ENCODE results near the gene AGMO.

AGMO gene

DNA sequence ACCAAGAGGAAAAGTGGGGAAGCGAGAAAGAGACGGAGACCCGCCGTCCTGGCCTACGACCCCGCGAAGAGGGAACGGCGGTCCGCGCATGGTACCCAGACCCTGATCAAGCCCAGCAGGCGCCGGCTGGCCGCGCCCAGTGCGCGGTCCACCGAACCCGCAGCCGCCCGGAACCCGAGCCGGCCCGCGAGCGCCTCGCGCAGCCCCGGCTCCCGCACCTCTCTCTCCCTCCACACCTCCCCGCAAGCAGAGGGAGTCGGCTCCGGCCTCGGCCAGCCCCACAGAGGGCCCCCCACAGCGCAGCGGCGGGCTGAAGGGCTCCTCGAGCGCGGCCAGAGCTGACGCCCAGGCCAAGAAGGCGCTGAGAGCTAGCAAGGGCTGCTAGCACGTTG is 164.7 kb downstream of the AGMO start:
- no peak for DNase-seq

DNA sequence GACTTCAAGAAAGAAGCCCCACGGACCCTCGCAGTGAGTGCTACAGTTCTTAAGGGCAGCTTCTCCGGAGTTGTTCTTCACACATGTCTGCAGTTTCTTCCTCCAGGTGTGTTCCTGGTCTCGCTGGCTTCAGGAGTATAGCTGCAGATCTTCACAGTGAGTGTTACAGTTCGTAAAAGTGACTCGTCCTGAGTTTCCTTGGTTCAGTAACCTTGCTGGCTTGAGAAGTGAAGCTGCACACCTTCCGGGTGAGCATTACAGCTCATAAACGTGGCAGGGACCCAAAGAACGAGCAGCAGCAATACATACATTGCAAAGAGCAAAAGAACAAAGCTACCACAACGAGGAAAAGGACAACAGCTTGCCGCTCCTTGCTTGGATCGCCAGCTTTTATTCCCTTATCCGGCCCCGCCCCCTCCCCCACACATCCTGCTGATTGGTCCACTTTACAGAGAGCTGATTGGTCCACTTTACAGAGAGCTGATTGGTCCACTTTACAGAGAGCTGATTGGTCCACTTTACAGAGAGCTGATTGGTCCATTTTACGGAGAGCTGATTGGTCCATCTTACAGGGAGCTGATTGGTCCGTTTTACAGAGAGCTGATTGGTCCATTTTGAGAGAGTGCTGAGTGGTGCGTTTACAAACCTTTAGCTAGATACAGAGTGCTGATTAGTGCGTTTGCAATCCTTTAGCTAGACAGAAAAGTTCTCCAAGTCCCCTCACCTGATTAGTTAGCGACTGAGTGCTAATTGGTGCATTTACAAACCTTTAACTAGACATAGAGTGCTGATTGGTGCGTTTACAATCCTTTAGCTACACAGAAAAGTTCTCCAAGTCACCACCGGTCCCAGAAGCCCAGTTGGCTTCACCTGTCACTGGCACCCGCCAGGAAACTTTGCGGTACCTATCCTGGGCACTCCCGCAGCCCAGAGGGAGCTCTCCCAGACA is 165.3 kb downstream of the AGMO start:
- DNase-seq = no peak

DNA sequence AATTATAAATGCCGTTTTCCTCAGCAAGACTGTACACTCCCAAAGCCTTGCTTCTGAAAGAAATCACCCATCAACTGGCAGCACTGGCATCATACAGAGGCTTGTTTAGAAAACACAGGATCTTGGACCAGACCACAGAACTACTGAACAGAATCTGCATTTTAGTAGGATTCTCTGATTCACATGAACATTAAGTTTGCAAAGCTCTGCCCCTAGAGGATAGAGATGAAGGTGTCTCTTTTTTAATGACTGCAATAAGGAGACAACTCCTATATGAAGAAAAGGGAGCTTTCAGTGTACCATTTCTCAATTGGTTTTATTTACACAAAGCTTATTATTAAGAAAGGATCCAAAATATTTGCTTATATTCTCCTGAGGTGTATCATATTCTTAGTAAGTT is 172.7 kb downstream of the AGMO start:
- no peak for DNase-seq

DNA sequence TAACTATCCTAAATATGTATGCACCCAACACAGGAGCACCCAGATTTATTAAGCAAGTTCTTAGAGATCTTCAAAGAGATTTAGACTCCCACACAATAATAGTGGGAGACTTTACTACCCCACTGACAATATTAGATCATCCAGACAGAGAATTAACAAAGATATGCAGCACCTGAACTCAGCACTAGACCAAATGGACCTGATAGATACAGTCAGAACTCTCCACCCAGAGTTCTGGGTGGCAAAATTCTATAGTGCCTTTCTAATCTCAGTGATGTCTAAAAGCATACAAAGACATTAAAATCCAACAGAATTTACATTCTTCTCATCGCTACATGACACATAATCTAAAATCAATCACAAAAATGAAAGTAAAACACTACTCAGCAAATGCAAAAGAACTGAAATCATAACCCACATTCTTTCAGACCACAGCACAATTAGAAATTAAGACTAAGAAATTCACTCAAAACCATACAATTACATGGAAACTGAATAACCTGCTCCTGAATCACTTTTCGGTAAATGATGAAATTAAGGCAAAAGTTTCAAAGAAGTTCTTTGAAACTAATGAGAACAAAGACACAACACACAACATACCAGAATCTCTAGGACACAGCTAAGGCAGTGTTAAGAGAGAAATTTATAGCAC is 183.2 kb downstream of the AGMO start:
- no peak for DNase-seq

DNA sequence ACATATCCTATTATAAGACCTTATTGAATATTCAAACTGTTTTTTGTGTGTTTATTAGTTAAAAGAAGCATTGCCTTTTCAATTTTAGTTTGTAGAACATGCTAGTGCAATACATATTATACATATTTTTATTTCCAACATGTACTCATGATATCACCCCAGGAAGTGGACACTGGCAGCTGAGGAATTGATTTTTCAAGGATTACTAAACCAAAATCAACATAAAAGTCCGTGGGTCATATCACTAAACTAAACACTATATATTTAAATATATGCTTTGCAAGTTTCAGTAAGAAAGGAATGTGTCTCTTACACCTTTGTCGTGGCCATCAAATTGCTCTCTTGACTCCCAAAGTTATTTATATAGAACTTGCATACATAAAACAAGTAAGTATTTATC is 185.2 kb downstream of the AGMO start:
- no peak for DNase-seq

DNA sequence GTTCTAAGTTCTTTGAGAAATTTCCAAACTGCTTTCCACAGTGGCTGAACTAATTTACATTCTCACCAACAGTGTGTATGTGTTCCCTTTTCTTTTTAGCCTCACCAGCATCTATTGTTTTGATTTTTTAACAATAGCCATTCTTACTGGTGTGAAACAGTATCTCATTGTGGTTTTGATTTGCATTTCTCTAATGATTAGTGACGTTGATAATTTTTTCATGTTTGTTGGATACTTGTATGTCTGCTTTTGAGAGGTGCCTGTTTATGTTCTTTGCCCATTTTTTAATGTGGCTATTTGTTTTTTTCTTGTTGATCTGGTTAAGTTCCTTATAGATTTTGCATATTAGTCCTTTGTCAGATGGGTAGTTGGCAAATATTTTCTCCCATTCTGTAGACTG is 191.4 kb downstream of the AGMO start:
- no peak for DNase-seq

DNA sequence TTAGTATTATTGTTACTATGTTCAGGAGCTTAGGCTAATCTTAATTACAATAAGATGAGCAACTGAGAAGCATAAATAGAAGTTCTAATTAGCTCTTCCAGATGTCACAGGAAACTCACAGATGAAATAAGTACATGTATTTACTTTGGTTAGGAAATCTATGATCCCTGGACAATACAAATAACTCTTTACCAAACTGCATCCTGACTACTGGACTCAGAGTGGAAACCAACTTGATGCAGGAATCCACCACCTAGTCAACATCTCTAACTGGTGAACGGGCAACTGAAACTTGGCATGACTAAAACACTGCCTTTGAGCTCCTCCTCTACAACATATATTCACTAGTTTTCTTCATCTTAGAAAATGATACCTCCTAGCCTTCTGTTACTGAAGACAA is 193.2 kb downstream of the AGMO start:
- DNase-seq = no peak

DNA sequence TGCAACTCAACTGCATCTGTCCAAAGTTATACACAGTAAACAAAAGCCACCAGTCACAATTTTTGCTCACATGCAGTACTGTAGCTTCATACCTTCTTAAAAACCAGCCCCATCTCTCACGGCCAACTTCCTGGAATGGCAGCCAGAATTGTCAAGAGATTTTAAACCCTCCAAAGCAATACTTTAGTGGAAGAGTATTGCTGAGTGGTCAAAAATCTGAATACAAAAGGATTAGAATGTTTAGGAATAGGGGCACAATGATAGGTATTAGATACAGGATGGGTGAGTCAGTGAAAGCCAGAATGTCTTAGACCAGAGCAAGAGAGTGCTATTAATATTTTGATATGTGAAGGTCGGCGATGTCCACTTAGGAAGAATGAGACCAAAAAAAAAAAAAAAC is 193.9 kb downstream of the AGMO start:
- DNase-seq = no peak

DNA sequence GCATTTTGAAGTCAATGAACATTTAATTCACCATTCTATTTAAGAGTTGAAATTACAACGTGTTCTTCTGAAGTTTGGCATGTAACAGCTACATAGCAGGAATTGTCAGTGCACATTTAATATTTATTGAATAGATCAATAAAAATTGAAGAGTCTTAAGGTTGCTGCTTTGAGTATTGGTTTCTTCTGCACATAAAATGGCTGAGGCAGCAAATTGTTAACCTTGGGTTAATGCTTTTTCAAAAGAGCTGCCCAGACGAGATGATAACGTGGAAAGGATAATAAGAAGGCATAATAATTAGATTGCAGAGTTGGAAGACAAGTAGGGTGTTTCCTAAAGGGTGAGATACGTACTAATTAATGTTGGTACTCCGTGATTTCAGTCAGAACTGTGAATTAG is 203.7 kb downstream of the AGMO start:
- DNase-seq = no peak

DNA sequence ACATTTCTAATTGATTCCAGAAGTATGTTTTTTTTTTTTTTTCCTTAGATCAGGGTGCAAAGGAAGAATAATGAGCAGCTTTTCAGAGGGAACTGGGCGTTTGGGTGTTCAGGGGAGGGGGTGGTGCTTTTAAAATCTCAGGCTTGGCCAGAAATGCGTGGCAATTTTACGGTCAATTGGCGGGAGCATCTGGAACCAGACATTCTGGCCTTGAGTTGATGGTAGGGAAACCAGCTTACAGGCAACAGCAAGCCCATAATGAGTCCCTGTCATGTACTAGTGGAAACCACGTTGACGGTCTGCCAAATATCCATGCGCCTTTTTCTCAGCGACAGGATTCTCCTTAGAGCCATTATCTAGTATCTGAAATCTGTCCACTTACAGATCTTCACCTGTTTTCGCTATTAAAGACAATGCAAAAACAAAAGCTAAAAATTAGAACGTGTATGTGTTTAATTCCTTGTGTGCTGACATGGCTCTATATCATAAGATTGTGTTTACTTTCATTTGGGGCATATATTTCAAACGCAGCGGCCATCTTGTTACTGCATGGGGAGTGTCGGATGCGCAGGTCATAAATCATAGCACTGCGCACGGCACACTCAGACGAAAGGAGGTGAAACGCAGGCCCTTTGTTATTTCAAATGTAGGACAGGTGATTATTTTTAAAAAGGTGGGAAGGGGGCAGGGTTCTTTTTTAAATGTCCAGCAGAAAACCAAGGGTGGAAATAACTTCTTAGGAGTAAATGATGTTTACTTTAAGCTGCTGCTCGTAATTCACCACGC is 209.2 kb downstream of the AGMO start:
- DNase-seq = no peak

DNA sequence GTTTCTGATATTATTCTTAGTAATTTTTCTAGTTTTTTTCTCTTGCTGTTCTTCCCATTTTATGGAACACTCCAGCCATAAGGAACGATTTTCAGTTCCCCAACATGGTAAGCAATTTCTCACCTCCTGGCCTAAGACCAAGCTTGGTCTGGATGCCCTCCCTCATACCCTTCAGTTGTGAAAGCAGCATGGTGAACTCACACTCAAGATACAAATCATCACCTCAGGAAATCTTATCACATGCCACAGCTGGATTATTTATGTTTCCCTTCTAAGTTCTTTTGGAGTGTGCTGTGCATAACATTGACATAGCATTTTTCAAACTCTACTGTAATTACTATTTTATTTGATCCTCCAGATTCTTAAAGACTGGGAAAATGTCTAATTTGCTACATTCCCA is 216.6 kb downstream of the AGMO start:
- DNase-seq = no peak

DNA sequence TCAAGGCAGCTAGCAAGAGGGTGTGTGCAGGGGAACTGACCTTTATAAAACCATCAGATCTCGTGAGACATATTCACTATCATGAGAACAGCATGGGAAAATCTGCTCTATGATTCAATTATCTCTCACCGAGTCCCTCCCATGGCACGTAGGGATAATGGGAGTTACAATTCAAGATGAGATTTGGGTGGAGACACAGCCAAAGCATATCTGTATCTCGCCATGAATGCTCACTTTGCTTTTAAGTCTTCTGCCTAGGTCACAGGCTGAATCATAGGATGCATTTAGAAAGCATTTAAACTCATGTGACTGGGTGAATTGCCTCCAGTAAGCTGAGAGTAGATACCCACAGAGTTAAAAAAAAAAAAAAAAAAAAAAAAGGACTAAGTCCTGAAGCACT is 220.0 kb downstream of the AGMO start:
- no peak for DNase-seq

DNA sequence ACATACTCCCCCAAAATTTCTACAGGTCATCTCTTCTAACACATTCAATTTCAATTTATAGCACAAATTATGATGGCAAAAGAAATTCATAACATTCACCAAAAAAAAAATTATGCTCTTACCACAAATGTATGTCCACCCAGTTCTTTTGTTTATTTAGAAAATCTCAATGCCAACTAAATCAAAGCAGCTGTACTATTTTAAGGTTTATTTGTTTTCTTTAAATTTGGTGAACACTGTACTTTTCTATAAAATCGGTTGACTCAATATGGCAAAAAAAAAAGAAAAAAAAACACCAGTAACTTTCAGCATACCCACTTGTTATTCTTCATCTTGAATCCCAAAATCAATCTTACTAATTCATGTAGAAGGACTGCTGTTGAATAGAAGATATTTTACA is 225.7 kb downstream of the AGMO start:
- no peak for DNase-seq

DNA sequence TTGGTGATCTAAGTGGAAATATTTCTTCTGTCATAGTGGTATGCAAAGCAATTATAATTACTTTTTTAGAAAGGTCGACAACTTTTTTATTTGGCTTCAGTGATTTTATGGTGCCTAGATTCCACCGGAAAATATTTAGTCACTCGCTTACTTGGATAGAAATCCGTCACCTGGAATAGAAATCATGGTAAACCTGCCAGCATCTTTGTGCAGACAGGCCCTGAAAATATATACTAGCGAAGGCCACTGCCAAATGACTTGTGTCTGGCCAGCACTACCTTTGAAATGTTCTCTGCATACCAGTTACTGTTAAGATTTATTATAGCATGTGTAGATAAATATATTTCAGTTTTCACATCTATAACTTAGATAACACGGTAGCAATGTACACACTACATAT is 226.4 kb downstream of the AGMO start:
- DNase-seq = no peak

DNA sequence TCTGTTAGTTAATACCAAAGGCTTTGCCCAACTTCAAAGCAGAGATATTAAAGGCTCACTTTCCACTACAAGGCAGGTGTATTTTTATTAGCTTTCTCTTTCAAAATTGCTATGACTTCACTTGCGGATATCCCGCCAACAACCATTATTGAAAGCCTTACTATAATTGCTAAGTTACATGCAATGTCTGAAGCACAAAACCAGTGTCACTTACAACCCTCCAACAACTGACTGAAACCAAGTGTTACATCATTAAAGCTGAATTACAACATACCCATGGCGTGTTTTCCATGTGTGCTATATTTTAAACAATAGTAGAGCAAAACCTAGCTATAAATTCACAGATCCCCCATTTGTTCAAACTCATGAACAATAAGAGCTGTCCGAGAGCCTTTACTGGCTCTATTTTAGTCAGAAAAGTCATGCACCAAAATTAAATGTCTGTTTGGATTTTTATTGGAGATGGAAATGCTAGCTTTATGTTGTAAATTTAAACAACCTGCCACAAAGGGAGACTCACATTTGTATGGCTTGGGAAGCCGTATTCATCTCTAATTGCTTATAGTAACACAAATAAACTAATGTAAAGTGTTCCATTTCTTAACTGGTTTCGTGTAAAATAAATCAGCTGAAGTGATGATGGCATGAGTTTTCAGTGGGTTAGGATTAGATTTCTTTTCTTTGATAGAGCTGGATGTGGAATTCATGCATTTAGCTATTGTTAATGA is 227.1 kb downstream of the AGMO start:
- no peak for DNase-seq

DNA sequence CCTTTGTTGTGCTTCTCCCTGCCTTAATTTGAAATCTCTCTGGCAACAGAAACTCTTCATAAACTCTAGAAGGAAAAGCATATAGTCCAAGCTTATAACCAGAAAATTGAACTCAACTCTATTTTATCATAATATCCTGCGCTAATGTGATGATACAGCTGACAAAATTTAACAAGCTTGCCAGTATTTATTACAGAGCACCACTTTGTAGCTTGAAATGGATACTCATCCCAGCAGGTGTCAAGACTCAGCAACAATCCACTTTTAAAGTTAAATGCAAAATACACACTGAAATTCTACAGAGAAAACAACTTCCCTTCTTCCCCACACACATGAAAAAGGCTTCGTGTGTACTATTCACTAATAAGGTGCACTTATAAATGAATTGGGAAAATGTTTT is 228.9 kb downstream of the AGMO start:
- DNase-seq = no peak

DNA sequence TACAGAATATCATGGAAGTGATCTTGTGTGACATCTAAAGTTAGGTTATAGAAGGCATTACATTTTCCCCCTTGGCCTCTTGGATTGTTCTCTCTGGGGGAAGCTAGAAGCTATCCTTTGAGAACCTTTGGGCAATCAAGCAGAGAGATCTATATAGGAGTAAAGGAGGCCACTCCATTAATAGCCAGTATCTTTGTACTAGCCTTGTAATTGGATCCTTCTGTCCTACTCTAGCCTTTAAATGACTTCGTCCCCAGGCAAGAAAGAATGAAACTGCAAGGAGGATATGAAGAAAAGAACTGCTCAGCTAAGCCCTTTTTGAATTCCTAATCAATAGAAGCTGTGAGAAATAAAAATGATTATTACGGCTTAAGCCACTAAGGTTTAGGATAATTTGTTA is 230.9 kb downstream of the AGMO start:
- DNase-seq = no peak

DNA sequence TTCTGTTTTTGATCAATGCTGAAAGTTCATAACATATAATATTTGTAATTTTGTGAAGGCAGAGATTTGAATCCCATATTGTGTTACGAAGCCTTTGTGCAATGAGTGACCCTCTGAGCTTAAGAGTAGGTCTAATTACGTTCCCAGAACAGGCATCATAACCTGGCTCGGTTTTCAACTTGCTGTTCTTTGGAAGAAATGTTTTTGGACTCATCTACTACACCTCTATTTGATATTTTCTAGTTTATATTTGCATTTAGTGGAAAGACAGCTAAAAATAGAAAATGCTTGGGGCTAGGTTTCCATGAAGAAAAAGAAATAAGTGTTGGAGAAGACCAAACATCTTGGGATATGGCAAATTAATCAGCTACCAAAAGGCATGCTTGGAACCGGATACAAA is 234.8 kb downstream of the AGMO start:
- no peak for DNase-seq

DNA sequence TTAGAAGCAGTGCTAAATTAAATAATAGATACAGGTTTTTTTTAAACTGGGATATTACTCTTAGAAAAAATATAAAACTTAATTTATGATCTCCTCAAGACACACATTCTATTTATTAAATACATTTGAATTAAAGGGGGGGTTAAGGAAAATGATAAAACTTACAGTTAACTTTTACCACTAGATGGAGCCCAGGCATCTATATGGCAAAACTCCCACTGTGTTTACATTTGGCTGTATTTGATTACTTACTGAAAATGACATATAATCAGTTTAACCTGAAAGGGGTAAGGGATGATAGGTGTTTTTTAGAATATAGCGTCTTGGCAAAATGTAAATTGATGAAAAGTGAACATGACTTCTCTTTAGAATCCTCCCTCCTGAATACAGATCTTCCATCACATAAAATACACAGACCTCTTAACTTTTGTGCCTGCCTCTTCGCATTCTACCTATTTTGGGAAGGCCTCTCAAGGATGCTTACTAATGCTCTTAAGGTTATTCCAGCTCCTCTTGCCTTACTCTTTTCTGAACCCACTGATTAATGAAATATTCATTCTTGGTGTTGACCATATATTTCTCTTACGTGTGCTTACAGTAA is 235.7 kb downstream of the AGMO start:
- no peak for DNase-seq

DNA sequence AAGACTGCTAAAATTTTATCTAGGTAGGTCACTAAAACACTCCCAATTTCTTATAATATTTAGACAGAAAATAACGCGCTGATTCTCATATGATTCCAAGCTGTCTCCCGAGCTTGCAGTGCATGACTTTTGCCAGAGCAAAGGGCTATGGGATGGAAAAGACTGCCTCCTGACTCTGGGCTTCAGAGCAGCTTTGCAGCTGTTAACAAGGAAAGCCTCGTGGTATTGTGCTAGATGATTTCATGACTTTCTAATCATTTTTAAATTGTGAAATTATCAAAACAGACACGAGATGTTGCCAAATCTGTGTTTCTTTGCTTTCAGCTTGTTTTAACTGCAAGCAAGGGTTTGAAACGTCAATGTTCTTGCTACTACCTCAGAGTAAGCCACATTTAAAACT is 238.3 kb downstream of the AGMO start:
- DNase-seq = no peak

DNA sequence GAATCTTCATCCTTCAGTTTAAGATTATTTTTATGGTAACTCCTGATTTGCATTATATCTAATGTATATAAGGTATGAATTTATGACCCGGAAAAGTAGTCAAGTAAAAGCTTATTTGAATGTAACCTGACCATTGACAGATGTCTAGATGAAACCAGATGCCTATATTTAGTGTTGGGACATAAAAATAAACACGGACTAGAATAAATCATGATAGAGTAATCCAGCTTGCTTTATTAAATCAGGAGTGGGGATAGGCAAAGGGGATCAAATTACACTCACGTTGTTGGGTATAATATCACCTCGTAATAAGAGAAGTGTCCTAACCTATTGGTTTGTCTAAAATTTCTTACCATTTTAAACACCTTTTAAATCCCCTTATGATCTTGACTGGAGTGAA is 244.6 kb downstream of the AGMO start:
- DNase-seq = no peak

DNA sequence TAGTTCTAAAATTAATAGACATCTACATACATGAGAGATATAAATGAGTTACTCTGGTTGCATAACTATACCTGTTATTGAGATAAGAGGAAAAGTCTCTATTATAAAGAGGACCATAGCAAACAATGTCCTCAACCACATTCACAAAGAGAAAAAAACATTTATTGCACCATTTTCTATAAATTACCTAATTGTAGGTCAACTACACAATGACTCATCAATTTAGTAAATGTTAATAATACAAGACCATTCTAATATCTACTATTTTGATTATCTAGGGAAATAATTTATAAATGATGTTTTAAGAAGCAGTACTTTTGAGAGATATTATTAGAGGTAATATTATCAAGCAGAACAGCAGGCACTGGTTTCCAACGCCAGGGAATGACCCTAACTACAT is 246.1 kb downstream of the AGMO start:
- DNase-seq = no peak
